Measurements from ENCODE around the gene EIF6.

GRCh38 chr20:35319192-35319870 is 34.8 kb upstream of the EIF6 start:
- TF ChIP-seq CTCF (IDR thresholded peaks at IDR 0.05): no peak
- TF ChIP-seq EP300 (IDR thresholded peaks at IDR 0.05): no peak

Data from tibial nerve (tissue), 4 donors.